Stimulated activated memory B cell treated with anti-CD40 and anti-IgM and Interleukin-4, amounts not matched to agents 10 μg/mL and 1 μg/mL and 100 μg/mL, for 72 hours (primary cell): ENCODE results near the gene SDR42E1.

Experiments used
- ATAC-seq: fragments of 150-1000 bp; cut with Tn5 transposase; 2 replicates; pipeline ENCODE4 v1.10.0; 2021
- H3K27ac Mint-ChIP-seq: one replicate; pipeline ENCODE4 v1.8.0; 2022; ENCODE audit warnings: mild to moderate bottlenecking, mixed read lengths
- H3K27me3 Mint-ChIP-seq: one replicate; pipeline ENCODE4 v1.8.0; 2022; ENCODE audit warnings: mixed read lengths
- H3K36me3 Mint-ChIP-seq: one replicate; pipeline ENCODE4 v1.8.0; 2022; ENCODE audit warnings: mixed read lengths
- H3K4me1 Mint-ChIP-seq: one replicate; pipeline ENCODE4 v1.8.0; 2022; ENCODE audit warnings: mixed read lengths
- H3K4me3 Mint-ChIP-seq: one replicate; pipeline ENCODE4 v1.8.0; 2022; ENCODE audit warnings: mild to moderate bottlenecking, moderate library complexity, mixed read lengths
- H3K9me3 Mint-ChIP-seq: one replicate; pipeline ENCODE4 v1.8.0; 2022; ENCODE audit warnings: mixed read lengths

SDR42E1 gene

DNA sequence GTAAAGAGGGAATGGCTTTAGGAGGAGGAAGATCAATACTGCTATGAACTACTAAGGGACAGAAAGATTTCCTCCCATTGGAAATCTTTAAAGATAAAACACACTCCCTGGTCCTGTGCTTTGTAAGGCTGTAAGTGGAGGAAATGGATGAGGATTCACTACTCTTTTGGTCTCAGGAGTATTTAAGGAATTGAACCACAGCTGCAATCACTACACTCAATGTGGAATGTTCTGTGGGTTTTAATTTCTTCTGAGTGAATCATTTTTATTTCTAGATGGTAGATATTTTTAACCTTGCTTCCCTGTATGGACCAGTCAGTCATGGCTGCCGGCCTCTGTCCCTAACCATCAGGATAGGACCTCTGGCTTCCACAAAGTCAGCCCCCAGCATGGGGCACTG, 65.6 kb downstream of the SDR42E1 start:
- Mint-ChIP-seq H3K9me3 (peaks cover 15% of the 10 kb centered on the region), H3K27me3 (no peaks in the 10 kb centered on the region), H3K4me3 (no peak overlapping the region), H3K4me1 (no peaks in the 10 kb centered on the region), H3K27ac (peak overlapping the region; percentile 22), H3K36me3 (peaks cover 96% of the 10 kb centered on the region)
- ATAC-seq, result no peak

- no peak for ATAC-seq
- no peak overlapping the region for H3K27ac Mint-ChIP-seq
- no peaks in the 10 kb centered on the region for H3K27me3 Mint-ChIP-seq
- no peak overlapping the region for H3K4me3 Mint-ChIP-seq
- H3K9me3 Mint-ChIP-seq, result no peaks in the 10 kb centered on the region
- no peaks in the 10 kb centered on the region for H3K4me1 Mint-ChIP-seq
- H3K36me3 Mint-ChIP-seq, result peaks cover 83% of the 10 kb centered on the region
These were observed 69.2 kb downstream of the SDR42E1 start for GRCh38 chr16:81942007-81942601.

- no peaks in the 10 kb centered on the region for H3K9me3 Mint-ChIP-seq
- H3K36me3 Mint-ChIP-seq, result peaks cover 83% of the 10 kb centered on the region
- no peaks in the 10 kb centered on the region for H3K4me1 Mint-ChIP-seq
- ATAC-seq, result no peak
- H3K4me3 Mint-ChIP-seq, result no peak overlapping the region
- H3K27me3 Mint-ChIP-seq, result no peaks in the 10 kb centered on the region
- no peak overlapping the region for H3K27ac Mint-ChIP-seq
These were observed 70.3 kb downstream of the SDR42E1 start for GRCh38 chr16:81940781-81941560.

DNA sequence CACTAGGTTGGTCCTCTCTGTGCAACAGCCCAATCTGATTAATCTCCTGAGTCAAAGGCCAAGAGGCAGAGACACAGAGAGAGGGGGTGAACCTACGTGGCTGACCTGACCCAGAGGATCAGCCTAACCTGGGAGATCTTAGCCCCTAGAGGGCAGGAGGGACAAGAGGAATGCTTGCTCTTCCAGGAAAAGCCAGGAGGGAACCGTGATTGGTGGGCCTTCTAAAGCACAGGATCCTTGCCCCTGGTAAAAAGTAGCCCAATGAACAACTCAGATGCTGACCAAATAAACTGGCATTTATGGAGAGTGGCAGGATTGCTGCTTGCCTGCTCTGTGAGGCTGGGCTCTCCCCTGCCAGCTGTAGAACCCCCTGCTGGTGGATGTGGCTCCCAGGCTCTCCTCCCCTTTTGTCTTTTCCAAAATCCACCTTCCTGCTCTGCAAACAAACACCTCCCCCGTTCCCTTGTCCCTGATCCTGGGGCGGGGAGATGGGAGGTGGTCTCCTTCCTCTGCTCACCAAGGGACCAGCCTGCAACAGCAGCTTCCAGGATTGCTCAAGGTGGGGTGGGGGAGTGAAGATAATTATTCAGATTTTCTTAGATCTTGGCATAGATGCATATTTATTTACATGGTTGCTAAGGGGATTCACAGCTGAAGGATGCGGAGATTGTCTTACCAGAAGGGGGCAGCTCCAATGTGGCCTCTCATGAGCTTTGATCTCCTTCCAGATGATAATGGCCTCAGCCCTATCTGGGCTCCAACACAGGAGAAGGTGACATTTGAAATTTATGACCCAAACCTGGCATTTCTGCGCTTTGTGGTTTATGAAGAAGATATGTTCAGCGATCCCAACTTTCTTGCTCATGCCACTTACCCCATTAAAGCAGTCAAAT, 71.9 kb downstream of the SDR42E1 start:
- peak overlapping the region; percentile 53 for H3K27ac Mint-ChIP-seq
- no peaks in the 10 kb centered on the region for H3K4me1 Mint-ChIP-seq
- no peaks in the 10 kb centered on the region for H3K27me3 Mint-ChIP-seq
- no peaks in the 10 kb centered on the region for H3K9me3 Mint-ChIP-seq
- H3K36me3 Mint-ChIP-seq, result peaks cover 81% of the 10 kb centered on the region
- no peak for ATAC-seq
- H3K4me3 Mint-ChIP-seq, result no peak overlapping the region
